NCI-H226 (cell line): ENCODE results near the gene EIF2B2.
A peak's percentile ranks its signal among the peaks of the same experiment; 100 is the strongest.
"Not testable (repeated sequence)": the region's sequence is repeated elsewhere in the genome, so short reads cannot be mapped to it uniquely, and the experiment has no call there.

Experiments
- DNase-seq: peaks from one replicate; pipeline ENCODE4 v3.0.0-alpha.2; 2015

EIF2B2 gene

GRCh38 chr14:74974364-74975058, 28.2 kb upstream of the EIF2B2 start:
- DNase-seq, result no peak

GRCh38 chr14:74975059-74975810, 27.5 kb upstream of the EIF2B2 start:
- DNase-seq, result no peak

- no peak for DNase-seq
Measured at GRCh38 chr14:74976264-74977113, 26.2 kb upstream of the EIF2B2 start.

GRCh38 chr14:74977164-74977900, 25.4 kb upstream of the EIF2B2 start:
- DNase-seq, result no peak

GRCh38 chr14:74977901-74978385, 24.8 kb upstream of the EIF2B2 start:
- DNase-seq, result peak; percentile 50

- no peak for DNase-seq
Measured at GRCh38 chr14:74978416-74978947, 24.2 kb upstream of the EIF2B2 start.

- no peak for DNase-seq
Measured at GRCh38 chr14:74979029-74979428, 23.7 kb upstream of the EIF2B2 start.

GRCh38 chr14:74979442-74980397, 23.0 kb upstream of the EIF2B2 start:
- DNase-seq, result peak; percentile 96

GRCh38 chr14:74980398-74980730, 22.4 kb upstream of the EIF2B2 start:
- DNase-seq, result no peak

GRCh38 chr14:74980731-74981461, 21.8 kb upstream of the EIF2B2 start:
- DNase-seq, result peak; percentile 84

- no peak for DNase-seq
Measured at GRCh38 chr14:74981462-74981782, 21.3 kb upstream of the EIF2B2 start.

- no peak for DNase-seq
Measured at GRCh38 chr14:74981833-74982232, 20.9 kb upstream of the EIF2B2 start.

- no peak for DNase-seq
Measured at GRCh38 chr14:74982661-74983060, 20.1 kb upstream of the EIF2B2 start.

- DNase-seq, result no peak
Measured at GRCh38 chr14:74983343-74983742, 19.4 kb upstream of the EIF2B2 start.

- no peak for DNase-seq
Measured at GRCh38 chr14:74984236-74985027, 18.3 kb upstream of the EIF2B2 start.

- no peak for DNase-seq
Measured at GRCh38 chr14:74985028-74985310, 17.8 kb upstream of the EIF2B2 start.

GRCh38 chr14:74985806-74986205, 16.9 kb upstream of the EIF2B2 start:
- no peak for DNase-seq

- DNase-seq, result peak; percentile 90
Measured at GRCh38 chr14:74988131-74988530, 14.6 kb upstream of the EIF2B2 start.

- no peak for DNase-seq
Measured at GRCh38 chr14:74988993-74989392, 13.7 kb upstream of the EIF2B2 start.

GRCh38 chr14:74994182-74994581, 8.5 kb upstream of the EIF2B2 start:
- DNase-seq, result not testable (repeated sequence)
